Occipital lobe (tissue), 2 donors: ENCODE results near the gene GAS2L1. TPM values are rescaled to one million over a fixed set of nuclear protein-coding genes. Genes with fewer than 3 reads are reported as not detected.
A peak's percentile ranks its signal among the peaks of the same experiment; 100 is the strongest.

Experiments
- DNase-seq: peaks from one replicate; lab custom pipeline; 2025; lab: John Stamatoyannopoulos, UW
- total RNA-seq: library from RNA; depleted of rRNA; stranded (reverse); fragments of >200 nt; gene quantifications from one replicate; pipeline ENCODE4 v1.2.3, GENCODE V29; 2014

GAS2L1 gene
- total RNA-seq, 1 donor from 2014 or later = 7.3 TPM

GRCh38 chr22:29327089-29327764, 20.8 kb downstream of the GAS2L1 start:
- no peak for DNase-seq

GRCh38 chr22:29328055-29328454, 21.6 kb downstream of the GAS2L1 start:
- DNase-seq = no peak

GRCh38 chr22:29328566-29329500, 22.4 kb downstream of the GAS2L1 start:
- peak; percentile 79 for DNase-seq

- no peak for DNase-seq
Measured at GRCh38 chr22:29329581-29329980, 23.1 kb downstream of the GAS2L1 start.

GRCh38 chr22:29330291-29330690, 23.8 kb downstream of the GAS2L1 start:
- no peak for DNase-seq

GRCh38 chr22:29330753-29331152, 24.3 kb downstream of the GAS2L1 start:
- peak; percentile 39 for DNase-seq

GRCh38 chr22:29331213-29331612, 24.8 kb downstream of the GAS2L1 start:
- no peak for DNase-seq

GRCh38 chr22:29331658-29332300, 25.3 kb downstream of the GAS2L1 start:
- DNase-seq = no peak

GRCh38 chr22:29332886-29333496, 26.5 kb downstream of the GAS2L1 start:
- no peak for DNase-seq

GRCh38 chr22:29334148-29334547, 27.7 kb downstream of the GAS2L1 start:
- no peak for DNase-seq

GRCh38 chr22:29334696-29335344, 28.4 kb downstream of the GAS2L1 start:
- DNase-seq = peak; percentile 30

- DNase-seq = no peak
Measured at GRCh38 chr22:29335656-29336055, 29.2 kb downstream of the GAS2L1 start.

GRCh38 chr22:29336751-29337490, 30.5 kb downstream of the GAS2L1 start:
- no peak for DNase-seq

- DNase-seq = no peak
Measured at GRCh38 chr22:29337631-29338284, 31.3 kb downstream of the GAS2L1 start.

- DNase-seq = no peak
Measured at GRCh38 chr22:29338398-29338797, 31.9 kb downstream of the GAS2L1 start.

- no peak for DNase-seq
Measured at GRCh38 chr22:29339381-29340235, 33.2 kb downstream of the GAS2L1 start.

- no peak for DNase-seq
Measured at GRCh38 chr22:29340566-29340965, 34.1 kb downstream of the GAS2L1 start.

- no peak for DNase-seq
Measured at GRCh38 chr22:29341056-29341848, 34.8 kb downstream of the GAS2L1 start.
